Endodermal cell (in vitro differentiated cells): ENCODE measurements around the gene KLHL26. TPM values are rescaled to one million over a fixed set of nuclear protein-coding genes. Genes with fewer than 3 reads are reported as not detected.
"Not testable (repeated sequence)": the region's sequence is repeated elsewhere in the genome, so short reads cannot be mapped to it uniquely, and the experiment has no call there.

Experiments
- DNase-seq: peaks from one replicate; pipeline ENCODE4 v3.0.0-alpha.2; 2017
- H3K27ac ChIP-seq: 2 replicates; pipeline ENCODE4 v1.5.1; 2013; ENCODE audit warnings: mild to moderate bottlenecking, low read depth, low read length, moderate library complexity
- H3K27me3 ChIP-seq: 2 replicates; pipeline ENCODE4 v1.6.1; 2013; ENCODE audit warnings: mild to moderate bottlenecking, low read length, moderate library complexity; ENCODE audit not compliant: insufficient read depth, control insufficient read depth, poor library complexity, severe bottlenecking
- H3K36me3 ChIP-seq: 2 replicates; pipeline ENCODE4 v1.7.0; 2013; ENCODE audit warnings: mild to moderate bottlenecking, low read length, moderate library complexity; ENCODE audit not compliant: control insufficient read depth, insufficient read depth
- H3K4me1 ChIP-seq: one replicate; pipeline ENCODE4 v1.7.0; 2013; ENCODE audit warnings: low read length; ENCODE audit not compliant: control insufficient read depth, insufficient read depth
- H3K4me3 ChIP-seq: 2 replicates; pipeline ENCODE4 v1.5.1; 2013; ENCODE audit warnings: mild to moderate bottlenecking, low read length, moderate library complexity
- H3K9ac ChIP-seq: 2 replicates; pipeline ENCODE4 v1.6.1; 2013; ENCODE audit warnings: mild to moderate bottlenecking, low read length, moderate library complexity; ENCODE audit not compliant: poor library complexity, severe bottlenecking; ENCODE audit errors: extremely low read depth
- H3K9me3 ChIP-seq: 2 replicates; pipeline ENCODE4 v1.6.1; 2013; ENCODE audit warnings: mild to moderate bottlenecking, low read length, moderate library complexity; ENCODE audit not compliant: control insufficient read depth
- H3K27ac Mint-ChIP-seq: 2 replicates; pipeline ENCODE4 v1.8.0; 2020; ENCODE audit warnings: mixed read lengths
- H3K27me3 Mint-ChIP-seq: 2 replicates; pipeline ENCODE4 v1.8.0; 2021; ENCODE audit warnings: mild to moderate bottlenecking, mixed read lengths; ENCODE audit not compliant: insufficient read depth
- H3K36me3 Mint-ChIP-seq: 2 replicates; pipeline ENCODE4 v1.8.0; 2020; ENCODE audit warnings: low read depth, mixed read lengths
- H3K4me1 Mint-ChIP-seq: 2 replicates; pipeline ENCODE4 v1.8.0; 2020; ENCODE audit warnings: mixed read lengths
- H3K4me3 Mint-ChIP-seq: 2 replicates; pipeline ENCODE4 v1.8.0; 2020; ENCODE audit warnings: mild to moderate bottlenecking, moderate library complexity, mixed read lengths
- H3K9me3 Mint-ChIP-seq: 2 replicates; pipeline ENCODE4 v1.8.0; 2020; ENCODE audit warnings: mild to moderate bottlenecking, mixed read lengths
- WGBS, 2 experiments: methylation state at CpG; one replicate each; pipeline versions ENCODE4 v1.1.5 to v1.1.7; 2013; ENCODE audit warnings: missing lambda C conversion rate in 2 of 2, mixed read lengths in 1 of 2; ENCODE audit not compliant: insufficient coverage in 1 of 2, insufficient read length in 1 of 2; 5-methylcytosine and 5-hydroxymethylcytosine counted together
- total RNA-seq, 2 donors: library from RNA; stranded (reverse); fragmentation: NEBNext Ultra II Directional in 1 of 2; extraction: Animal tissue kit (Norgen Biotek cat#: 25700) in 1 of 2; gene quantifications; 2 replicates in 1 of 2; 3 replicates in 1 of 2; pipeline ENCODE4 v1.2.1, GENCODE V29; 2021
- TF ChIP-seq, protein P1 (sequence below): fragments of 200-600 bp; sonication (generic); conservative IDR thresholded peaks from 2 replicates; pipeline ENCODE4 v1.5.0; 2021; ENCODE audit warnings: antibody characterized with exemption, mild to moderate bottlenecking

Gene KLHL26
- total RNA-seq, 2 donors from 2014 or later: 9.4 to 11.2 TPM

DNA sequence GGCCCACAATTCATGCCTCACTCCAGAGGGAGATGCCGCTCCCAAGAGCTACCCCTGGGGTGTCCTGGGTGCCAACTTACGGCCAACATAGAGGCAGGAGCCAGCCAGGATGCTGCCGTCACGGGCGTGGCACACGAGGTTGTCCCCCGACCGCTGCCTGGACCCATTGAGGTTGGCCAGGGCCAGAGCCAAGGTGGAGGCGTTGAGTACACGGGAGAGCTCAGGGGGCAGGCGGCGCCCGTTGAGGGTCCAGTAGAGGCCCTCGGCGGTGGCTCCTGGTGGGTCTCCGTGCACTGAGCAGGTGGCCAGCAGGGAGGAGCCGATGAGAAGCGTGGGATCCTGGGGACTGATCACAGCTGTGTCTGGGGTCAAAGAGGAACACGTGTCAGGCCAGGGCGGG is 37.3 kb upstream of the KLHL26 start:
- TF ChIP-seq, protein P1, sequence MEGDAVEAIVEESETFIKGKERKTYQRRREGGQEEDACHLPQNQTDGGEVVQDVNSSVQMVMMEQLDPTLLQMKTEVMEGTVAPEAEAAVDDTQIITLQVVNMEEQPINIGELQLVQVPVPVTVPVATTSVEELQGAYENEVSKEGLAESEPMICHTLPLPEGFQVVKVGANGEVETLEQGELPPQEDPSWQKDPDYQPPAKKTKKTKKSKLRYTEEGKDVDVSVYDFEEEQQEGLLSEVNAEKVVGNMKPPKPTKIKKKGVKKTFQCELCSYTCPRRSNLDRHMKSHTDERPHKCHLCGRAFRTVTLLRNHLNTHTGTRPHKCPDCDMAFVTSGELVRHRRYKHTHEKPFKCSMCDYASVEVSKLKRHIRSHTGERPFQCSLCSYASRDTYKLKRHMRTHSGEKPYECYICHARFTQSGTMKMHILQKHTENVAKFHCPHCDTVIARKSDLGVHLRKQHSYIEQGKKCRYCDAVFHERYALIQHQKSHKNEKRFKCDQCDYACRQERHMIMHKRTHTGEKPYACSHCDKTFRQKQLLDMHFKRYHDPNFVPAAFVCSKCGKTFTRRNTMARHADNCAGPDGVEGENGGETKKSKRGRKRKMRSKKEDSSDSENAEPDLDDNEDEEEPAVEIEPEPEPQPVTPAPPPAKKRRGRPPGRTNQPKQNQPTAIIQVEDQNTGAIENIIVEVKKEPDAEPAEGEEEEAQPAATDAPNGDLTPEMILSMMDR: no peak
- H3K27me3 Mint-ChIP-seq: peaks cover 31% of the 10 kb centered on the region
- H3K4me3 Mint-ChIP-seq: no peak overlapping the region

DNA sequence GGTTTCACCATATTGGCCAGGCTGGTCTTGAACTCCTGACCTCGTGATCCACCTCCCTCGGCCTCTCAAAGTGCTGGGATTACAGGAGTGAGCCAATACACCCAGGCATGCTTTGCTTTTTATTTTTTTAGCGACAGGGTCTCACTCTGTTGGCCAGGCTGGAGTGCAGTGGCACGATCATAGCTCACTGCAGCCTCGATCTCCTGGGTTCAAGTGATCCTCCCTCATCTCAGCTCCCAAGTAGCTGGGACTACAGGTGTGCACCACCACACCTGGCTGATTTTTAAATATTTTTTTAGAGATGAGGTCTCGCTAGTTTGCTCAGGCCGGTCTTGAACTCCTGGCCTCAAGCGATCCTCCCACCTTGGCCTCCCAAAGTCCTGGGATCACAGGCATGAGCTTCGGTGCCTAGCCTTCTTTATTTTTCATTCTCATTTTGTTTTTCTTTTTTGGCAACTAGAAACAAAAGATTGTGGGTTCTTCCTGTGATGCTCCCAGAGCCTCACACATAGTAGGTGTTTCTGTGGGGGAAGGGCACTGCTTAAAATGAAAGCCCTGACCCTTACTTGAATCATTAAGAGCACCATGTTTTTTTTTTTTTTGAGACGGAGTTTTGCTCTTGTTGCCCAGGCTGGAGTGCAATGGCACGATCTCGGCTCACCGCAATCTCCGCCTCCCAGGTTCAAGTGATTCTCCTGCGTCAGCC is 36.0 kb upstream of the KLHL26 start:
- peaks cover 45% of the 10 kb centered on the region for H3K27me3 ChIP-seq
- H3K4me1 Mint-ChIP-seq, H3K4me3 ChIP-seq, H3K27ac Mint-ChIP-seq, DNase-seq, H3K9me3 Mint-ChIP-seq, H3K4me1 ChIP-seq, H3K9ac ChIP-seq, H3K36me3 Mint-ChIP-seq, H3K36me3 ChIP-seq, H3K9me3 ChIP-seq, H3K27ac ChIP-seq, H3K4me3 Mint-ChIP-seq: not testable (repeated sequence)
- H3K27me3 Mint-ChIP-seq: peaks cover 44% of the 10 kb centered on the region
- WGBS, 2 experiments: 93 to 97% methylated on average over 11 to 15 of the region's 15 CpGs

More for the DNA sequence above, 37.3 kb upstream of the KLHL26 start:
- peaks cover 32% of the 10 kb centered on the region for H3K27me3 ChIP-seq
- H3K4me3 ChIP-seq: no peak overlapping the region
- no peak overlapping the region for H3K9ac ChIP-seq
- H3K27ac Mint-ChIP-seq: no peak overlapping the region
- no peak for DNase-seq
- no peak overlapping the region for H3K27ac ChIP-seq
- H3K4me1 Mint-ChIP-seq: peaks cover 12% of the 10 kb centered on the region
- H3K36me3 Mint-ChIP-seq: no peaks in the 10 kb centered on the region
- no peaks in the 10 kb centered on the region for H3K9me3 ChIP-seq
- H3K9me3 Mint-ChIP-seq: no peaks in the 10 kb centered on the region
- H3K36me3 ChIP-seq: no peaks in the 10 kb centered on the region
- H3K4me1 ChIP-seq: no peaks in the 10 kb centered on the region
- 90 to 91% methylated on average over 15 to 20 of the region's 20 CpGs for WGBS, 2 experiments

DNA sequence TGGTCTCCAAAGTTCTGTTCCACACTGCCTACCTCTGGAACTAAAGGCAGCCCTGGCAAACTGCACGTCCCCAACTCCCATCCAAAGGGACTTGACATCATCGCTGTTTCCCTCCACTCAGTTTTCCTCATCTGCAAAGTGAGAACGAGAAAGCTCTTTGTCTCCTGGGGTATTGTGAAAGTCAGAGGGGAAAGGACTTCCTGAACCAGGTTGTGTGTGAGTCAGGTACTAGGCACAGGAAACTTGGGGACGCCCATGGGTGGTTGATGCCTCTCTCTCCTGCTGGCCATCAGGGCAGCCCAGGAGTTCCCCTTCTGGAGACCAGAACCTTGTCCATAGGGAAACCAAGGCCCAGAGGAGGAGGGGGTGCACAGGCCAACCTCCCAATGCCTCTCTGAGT is 35.0 kb upstream of the KLHL26 start:
- H3K27ac Mint-ChIP-seq: no peak overlapping the region
- Histone ChIP-seq H3K9me3 (no peaks in the 10 kb centered on the region), H3K36me3 (no peaks in the 10 kb centered on the region), H3K4me3 (no peak overlapping the region), H3K27me3 (peaks cover 52% of the 10 kb centered on the region), H3K4me1 (no peaks in the 10 kb centered on the region), H3K9ac (no peak overlapping the region), H3K27ac (no peak overlapping the region)
- no peaks in the 10 kb centered on the region for H3K36me3 Mint-ChIP-seq
- H3K4me3 Mint-ChIP-seq: no peak overlapping the region
- TF ChIP-seq, protein P1: no peak
- peaks cover 46% of the 10 kb centered on the region for H3K27me3 Mint-ChIP-seq
- DNase-seq: no peak
- no peaks in the 10 kb centered on the region for H3K9me3 Mint-ChIP-seq
- WGBS, 2 experiments: 80 to 87% methylated on average over 2 to 4 of the region's 4 CpGs
- peaks cover 8% of the 10 kb centered on the region for H3K4me1 Mint-ChIP-seq
